Activated CD4-positive, alpha-beta T cell treated with anti-CD3 and anti-CD28 coated beads for 36 hours (primary cell): ENCODE data around the gene PNMT. TPM values are rescaled to one million over a fixed set of nuclear protein-coding genes. Genes with fewer than 3 reads are reported as not detected.

Source experiments
- ATAC-seq: fragments of 200-7000 bp; cut with Tn5 transposase; one replicate; pipeline ENCODE4 v1.10.0; 2021; ENCODE audit warnings: mild to moderate bottlenecking, moderate library complexity
- CTCF ChIA-PET: fragments of 350-600 bp; sonication (Branson Sonifier 250); formaldehyde crosslinking; loops from one replicate; lab custom pipeline; 2021; ENCODE audit warnings: antibody characterized with exemption; lab: Charles Lee
- POLR2A ChIA-PET: fragments of 350-600 bp; sonication (Branson Sonifier 250); formaldehyde crosslinking; loops from one replicate; lab custom pipeline; 2021; ENCODE audit warnings: antibody characterized with exemption, inconsistent platforms; lab: Charles Lee
- DNase-seq: peaks from one replicate; pipeline ENCODE4 v3.0.0-alpha.2; 2020
- H3K27ac Mint-ChIP-seq: one replicate; pipeline ENCODE4 v1.8.0; 2021; ENCODE audit warnings: mixed read lengths
- H3K27me3 Mint-ChIP-seq: one replicate; pipeline ENCODE4 v1.8.0; 2021; ENCODE audit warnings: mixed read lengths
- H3K36me3 Mint-ChIP-seq: one replicate; pipeline ENCODE4 v1.8.0; 2021; ENCODE audit warnings: low read depth, mixed read lengths
- H3K4me1 Mint-ChIP-seq: one replicate; pipeline ENCODE4 v1.8.0; 2021; ENCODE audit warnings: mixed read lengths
- H3K4me3 Mint-ChIP-seq: one replicate; pipeline ENCODE4 v1.8.0; 2021; ENCODE audit warnings: mild to moderate bottlenecking, moderate library complexity, mixed read lengths
- H3K9me3 Mint-ChIP-seq: one replicate; pipeline ENCODE4 v1.8.0; 2021; ENCODE audit warnings: low read depth, mixed read lengths
- intact Hi-C, 2 experiments: fragments of 100-400 bp; cut with DNase I in 1 of 2; cut with micrococcal nuclease in 1 of 2; formaldehyde crosslinking; loops; one replicate each; pipeline versions ENCODE4 v1.14.2 to v1.15.1; 2022 to 2024; cut with DNase I, micrococcal nuclease
- total RNA-seq, 2 experiments: library from RNA; stranded (reverse); gene quantifications; one replicate each; pipeline ENCODE4 v1.2.3, GENCODE V29; 2021

The PNMT gene
- total RNA-seq, 2 experiments from 2014 or later, result not detected

- POLR2A ChIA-PET, result interaction anchor here (0.6 kb wide), 1 partner anchor 405 kb away, joined by 3 read pairs; no protein-coding TSS in a partner anchor
- Mint-ChIP-seq H3K27me3 (no peaks in the 10 kb centered on the region), H3K9me3 (no peaks in the 10 kb centered on the region), H3K4me3 (no peak overlapping the region), H3K36me3 (no peaks in the 10 kb centered on the region), H3K27ac (no peak overlapping the region), H3K4me1 (peaks cover 68% of the 10 kb centered on the region)
- intact Hi-C loops, result no loop called here
- no peak for DNase-seq
- ATAC-seq, result no peak
- CTCF ChIA-PET, result no interaction called here
Observed at GRCh38 chr17:39641097-39641496, 27.2 kb upstream of the PNMT start.

GRCh38 chr17:39641883-39642282, 26.4 kb upstream of the PNMT start:
- no peak overlapping the region for H3K27ac Mint-ChIP-seq
- peaks cover 63% of the 10 kb centered on the region for H3K4me1 Mint-ChIP-seq
- POLR2A ChIA-PET, result no interaction called here
- DNase-seq, result no peak
- intact Hi-C loops, result no loop called here
- no peak for ATAC-seq
- H3K36me3 Mint-ChIP-seq, result no peaks in the 10 kb centered on the region
- H3K9me3 Mint-ChIP-seq, result no peaks in the 10 kb centered on the region
- H3K27me3 Mint-ChIP-seq, result no peaks in the 10 kb centered on the region
- no peak overlapping the region for H3K4me3 Mint-ChIP-seq
- CTCF ChIA-PET, result interaction anchor here (0.6 to 1.0 kb wide), 4 partner anchors 9 to 20 kb away, joined by 3 to 5 read pairs (median 3); no protein-coding TSS in a partner anchor

GRCh38 chr17:39642291-39643074, 25.8 kb upstream of the PNMT start:
- DNase-seq (no peak), ATAC-seq (no peak)
- H3K36me3 Mint-ChIP-seq, result no peaks in the 10 kb centered on the region
- POLR2A ChIA-PET, result no interaction called here
- intact Hi-C loops, result no loop called here
- peak overlapping the region; percentile 16 for H3K27ac Mint-ChIP-seq
- H3K9me3 Mint-ChIP-seq, result no peaks in the 10 kb centered on the region
- no peak overlapping the region for H3K4me3 Mint-ChIP-seq
- no peaks in the 10 kb centered on the region for H3K27me3 Mint-ChIP-seq
- CTCF ChIA-PET, result interaction anchor here (0.6 to 1.7 kb wide), 6 partner anchors 8 to 93 kb away, joined by 3 to 7 read pairs (median 4); no protein-coding TSS in a partner anchor
- peaks cover 63% of the 10 kb centered on the region for H3K4me1 Mint-ChIP-seq

GRCh38 chr17:39643271-39643670, 25.0 kb upstream of the PNMT start:
- H3K27me3 Mint-ChIP-seq, result no peaks in the 10 kb centered on the region
- intact Hi-C loops, result no loop called here
- no peak overlapping the region for H3K4me3 Mint-ChIP-seq
- peak; percentile 19 for ATAC-seq
- no peak for DNase-seq
- peak overlapping the region; percentile 4 for H3K27ac Mint-ChIP-seq
- H3K4me1 Mint-ChIP-seq, result peaks cover 56% of the 10 kb centered on the region
- CTCF ChIA-PET, result interaction anchor here (0.7 to 1.7 kb wide), 6 partner anchors 9 to 94 kb away, joined by 3 to 7 read pairs (median 4); no protein-coding TSS in a partner anchor
- POLR2A ChIA-PET, result no interaction called here
- no peaks in the 10 kb centered on the region for H3K9me3 Mint-ChIP-seq
- no peaks in the 10 kb centered on the region for H3K36me3 Mint-ChIP-seq

GRCh38 chr17:39647256-39647655, 21.0 kb upstream of the PNMT start:
- ATAC-seq (no peak), DNase-seq (no peak)
- intact Hi-C loops, result no loop called here
- H3K36me3 Mint-ChIP-seq, result no peaks in the 10 kb centered on the region
- H3K27me3 Mint-ChIP-seq, result no peaks in the 10 kb centered on the region
- no peaks in the 10 kb centered on the region for H3K9me3 Mint-ChIP-seq
- ChIA-PET POLR2A (no interaction called here), CTCF (interaction anchor here (0.6 to 2.7 kb wide), 4 partner anchors 12 to 25 kb away, joined by 3 to 9 read pairs (median 6); partner anchors contain the start of gene PNMT)
- H3K27ac Mint-ChIP-seq, result no peak overlapping the region
- no peak overlapping the region for H3K4me3 Mint-ChIP-seq
- peaks cover 33% of the 10 kb centered on the region for H3K4me1 Mint-ChIP-seq

- Mint-ChIP-seq H3K9me3 (no peaks in the 10 kb centered on the region), H3K4me3 (no peak overlapping the region), H3K4me1 (peaks cover 23% of the 10 kb centered on the region), H3K36me3 (no peaks in the 10 kb centered on the region), H3K27ac (no peak overlapping the region), H3K27me3 (no peaks in the 10 kb centered on the region)
- ATAC-seq (no peak), DNase-seq (no peak)
- POLR2A ChIA-PET, result no interaction called here
- CTCF ChIA-PET, result interaction anchor here (1.3 to 2.7 kb wide), 3 partner anchors 19 to 27 kb away, joined by 3 to 9 read pairs (median 9); partner anchors contain the start of gene PNMT
- intact Hi-C loops, result no loop called here
Observed at GRCh38 chr17:39648616-39649366, 19.5 kb upstream of the PNMT start.

GRCh38 chr17:39650121-39650579, 18.1 kb upstream of the PNMT start:
- ChIA-PET CTCF (interaction anchor here (1.2 to 5.6 kb wide), 3 partner anchors 18 to 232 kb away, joined by 3 to 85 read pairs (median 3); partner anchors contain the start of genes PNMT and TCAP), POLR2A (no interaction called here)
- intact Hi-C loops, result no loop called here
- H3K27ac Mint-ChIP-seq, result peak overlapping the region; percentile 61
- no peak overlapping the region for H3K4me3 Mint-ChIP-seq
- H3K9me3 Mint-ChIP-seq, result no peaks in the 10 kb centered on the region
- H3K36me3 Mint-ChIP-seq, result no peaks in the 10 kb centered on the region
- no peaks in the 10 kb centered on the region for H3K27me3 Mint-ChIP-seq
- no peak for ATAC-seq
- H3K4me1 Mint-ChIP-seq, result peaks cover 30% of the 10 kb centered on the region
- no peak for DNase-seq

- CTCF ChIA-PET, result interaction anchor here (1.0 to 5.6 kb wide), 4 partner anchors 10 to 32 kb away, joined by 3 to 85 read pairs (median 28); partner anchors contain the start of genes PNMT and TCAP
- POLR2A ChIA-PET, result no interaction called here
- H3K27ac Mint-ChIP-seq, result peak overlapping the region; percentile 11
Observed at GRCh38 chr17:39651923-39652586, 16.2 kb upstream of the PNMT start.

GRCh38 chr17:39652587-39653315, 15.5 kb upstream of the PNMT start:
- Mint-ChIP-seq H3K27me3 (no peaks in the 10 kb centered on the region), H3K36me3 (peaks cover under 1% of the 10 kb centered on the region), H3K27ac (peak overlapping the region; percentile 11), H3K4me3 (no peak overlapping the region), H3K4me1 (peaks cover 27% of the 10 kb centered on the region), H3K9me3 (no peaks in the 10 kb centered on the region)
- DNase-seq (no peak), ATAC-seq (no peak)
- POLR2A ChIA-PET, result interaction anchor here (0.6 kb wide), 1 partner anchor 196 kb away, joined by 3 read pairs; no protein-coding TSS in a partner anchor
- intact Hi-C loops, result no loop called here
- CTCF ChIA-PET, result interaction anchor here (0.6 to 5.6 kb wide), 8 partner anchors 8 to 72 kb away, joined by 3 to 85 read pairs (median 12); partner anchors contain the start of genes PNMT, STARD3 and TCAP

More at GRCh38 chr17:39651923-39652586, 16.2 kb upstream of the PNMT start:
- Mint-ChIP-seq H3K27me3 (no peaks in the 10 kb centered on the region), H3K36me3 (no peaks in the 10 kb centered on the region), H3K9me3 (no peaks in the 10 kb centered on the region), H3K4me1 (peaks cover 26% of the 10 kb centered on the region), H3K4me3 (no peak overlapping the region)
- DNase-seq (no peak), ATAC-seq (no peak)
- intact Hi-C loops, result no loop called here

GRCh38 chr17:39653316-39653661, 15.0 kb upstream of the PNMT start:
- Mint-ChIP-seq H3K27me3 (no peaks in the 10 kb centered on the region), H3K27ac (no peak overlapping the region), H3K36me3 (peaks cover 3% of the 10 kb centered on the region), H3K4me3 (no peak overlapping the region), H3K9me3 (no peaks in the 10 kb centered on the region), H3K4me1 (peaks cover 31% of the 10 kb centered on the region)
- ATAC-seq (no peak), DNase-seq (no peak)
- intact Hi-C loops, result no loop called here
- ChIA-PET POLR2A (interaction anchor here (0.6 kb wide), 1 partner anchor 195 kb away, joined by 3 read pairs; no protein-coding TSS in a partner anchor), CTCF (interaction anchor here (0.5 to 5.6 kb wide), 22 partner anchors 8 to 222 kb away, joined by 3 to 85 read pairs (median 5); partner anchors contain the start of genes PNMT, STARD3 and TCAP)
